DOHH2 (cell line): ENCODE measurements around the gene ADARB1.

Experiments used
- H3F3A ChIP-seq: fragments of 200-600 bp; sonication (generic), shearing (Covaris generic); 2 replicates; pipeline ENCODE4 v1.6.0; 2016; ENCODE audit warnings: antibody characterized with exemption, mild to moderate bottlenecking; ENCODE audit not compliant: control insufficient read depth, insufficient read depth
- H3K27ac ChIP-seq: fragments of 200-600 bp; sonication (generic); 2 replicates; pipeline ENCODE4 v1.5.1; 2014; ENCODE audit warnings: low read depth, mild to moderate bottlenecking, low read length, moderate library complexity
- H3K27me3 ChIP-seq: fragments of 200-600 bp; sonication (generic); 2 replicates; pipeline ENCODE4 v1.6.1; 2014; ENCODE audit warnings: mild to moderate bottlenecking, low read length, mixed read lengths; ENCODE audit not compliant: control insufficient read depth
- H3K36me3 ChIP-seq: fragments of 200-600 bp; sonication (generic); 2 replicates; pipeline ENCODE4 v1.6.1; 2014; ENCODE audit warnings: mild to moderate bottlenecking, low read length, moderate library complexity, mixed read lengths; ENCODE audit not compliant: control insufficient read depth
- H3K4me1 ChIP-seq: fragments of 200-600 bp; sonication (generic); 2 replicates; pipeline ENCODE4 v1.6.1; 2014; ENCODE audit warnings: mild to moderate bottlenecking, low read length, mixed read lengths; ENCODE audit not compliant: control insufficient read depth
- H3K4me2 ChIP-seq: fragments of 200-600 bp; sonication (generic); 2 replicates; pipeline ENCODE4 v1.6.0; 2014; ENCODE audit warnings: mild to moderate bottlenecking, low read length, moderate library complexity
- H3K4me3 ChIP-seq: fragments of 200-600 bp; sonication (generic); 2 replicates; pipeline ENCODE4 v1.5.1; 2014; ENCODE audit warnings: mild to moderate bottlenecking, low read length, mixed read lengths
- H3K79me2 ChIP-seq: fragments of 200-600 bp; sonication (generic); 2 replicates; pipeline ENCODE4 v1.6.1; 2014; ENCODE audit warnings: mild to moderate bottlenecking, low read length, mixed read lengths; ENCODE audit not compliant: control insufficient read depth
- H3K9me2 ChIP-seq: fragments of 200-600 bp; sonication (generic); replicated peaks from 2 replicates; pipeline ENCODE4 v1.6.1; 2014; ENCODE audit warnings: mild to moderate bottlenecking, low read length, mixed read lengths; ENCODE audit not compliant: control insufficient read depth
- H3K9me3 ChIP-seq: fragments of 200-600 bp; sonication (generic); 2 replicates; pipeline ENCODE4 v1.6.1; 2014; ENCODE audit warnings: antibody characterized with exemption, low read length, mixed read lengths; ENCODE audit not compliant: control insufficient read depth, insufficient read depth
- H4K20me1 ChIP-seq: fragments of 200-600 bp; sonication (generic); 2 replicates; pipeline ENCODE4 v1.6.0; 2014; ENCODE audit warnings: low read depth, mild to moderate bottlenecking, antibody characterized with exemption, low read length, moderate library complexity; ENCODE audit not compliant: control insufficient read depth, insufficient read depth
- CTCF ChIP-seq: fragments of 200-600 bp; sonication (generic); IDR thresholded peaks from one replicate; pipeline ENCODE4 v1.5.1; 2014; ENCODE audit warnings: antibody characterized with exemption, mild to moderate bottlenecking, low read depth, low read length; ENCODE audit not compliant: poor library complexity, severe bottlenecking
- EZH2phosphoT487 ChIP-seq: fragments of 200-600 bp; sonication (generic); IDR thresholded peaks from 2 replicates; pipeline ENCODE4 v1.6.1; 2017; ENCODE audit warnings: borderline replicate concordance, mild to moderate bottlenecking, antibody characterized with exemption, low read length, moderate library complexity, mixed read lengths

ADARB1 gene

GRCh38 chr21:45127937-45128336 lies 53.6 kb downstream of the ADARB1 start:
- no peak overlapping the region for H3K4me3 ChIP-seq
- H3K36me3 ChIP-seq = no peaks in the 10 kb centered on the region
- no peak overlapping the region for H3K4me2 ChIP-seq
- H4K20me1 ChIP-seq = 0 out of 2 replicates have a peak, but pooled peaks cover 2% of the 10 kb centered on the region
- TF ChIP-seq CTCF = no peak
- no peak for TF ChIP-seq EZH2phosphoT487
- no peaks in the 10 kb centered on the region for H3K9me3 ChIP-seq
- H3K4me1 ChIP-seq = peaks cover 22% of the 10 kb centered on the region
- H3F3A ChIP-seq = no peaks in the 10 kb centered on the region
- H3K27ac ChIP-seq = no peak overlapping the region
- peaks cover 88% of the 10 kb centered on the region for H3K27me3 ChIP-seq
- no peaks in the 10 kb centered on the region for H3K79me2 ChIP-seq
- H3K9me2 ChIP-seq = no peaks in the 10 kb centered on the region

DNA sequence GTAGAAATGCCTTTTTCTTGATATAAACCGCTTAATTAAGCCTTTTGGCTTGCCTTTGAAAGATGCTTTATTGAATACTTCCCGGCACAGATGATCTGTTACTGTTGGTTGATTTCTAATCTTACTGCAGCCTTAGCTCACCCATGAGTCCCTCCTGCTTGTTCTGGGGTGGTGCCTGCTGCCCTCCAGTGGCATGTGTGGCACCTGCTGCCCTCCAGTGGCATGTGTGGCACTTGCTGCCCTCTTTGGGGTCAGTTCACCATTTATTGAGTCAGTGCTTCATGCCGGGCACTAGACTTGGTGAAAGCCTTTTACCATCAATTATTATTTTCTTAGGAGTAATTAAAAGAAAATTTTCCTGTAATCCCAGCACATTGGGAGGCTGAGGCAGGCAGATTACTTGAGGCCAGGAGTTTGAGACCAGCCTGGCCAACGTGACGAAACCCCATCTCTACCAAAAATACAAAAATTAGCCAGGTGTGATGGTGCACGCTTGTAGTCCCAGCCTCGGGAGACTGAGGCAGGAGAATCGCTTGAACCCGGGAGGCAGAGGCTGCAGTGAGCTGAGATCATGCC lies 54.3 kb downstream of the ADARB1 start:
- H3K4me1 ChIP-seq = peaks cover 16% of the 10 kb centered on the region
- no peak overlapping the region for H3K4me2 ChIP-seq

DNA sequence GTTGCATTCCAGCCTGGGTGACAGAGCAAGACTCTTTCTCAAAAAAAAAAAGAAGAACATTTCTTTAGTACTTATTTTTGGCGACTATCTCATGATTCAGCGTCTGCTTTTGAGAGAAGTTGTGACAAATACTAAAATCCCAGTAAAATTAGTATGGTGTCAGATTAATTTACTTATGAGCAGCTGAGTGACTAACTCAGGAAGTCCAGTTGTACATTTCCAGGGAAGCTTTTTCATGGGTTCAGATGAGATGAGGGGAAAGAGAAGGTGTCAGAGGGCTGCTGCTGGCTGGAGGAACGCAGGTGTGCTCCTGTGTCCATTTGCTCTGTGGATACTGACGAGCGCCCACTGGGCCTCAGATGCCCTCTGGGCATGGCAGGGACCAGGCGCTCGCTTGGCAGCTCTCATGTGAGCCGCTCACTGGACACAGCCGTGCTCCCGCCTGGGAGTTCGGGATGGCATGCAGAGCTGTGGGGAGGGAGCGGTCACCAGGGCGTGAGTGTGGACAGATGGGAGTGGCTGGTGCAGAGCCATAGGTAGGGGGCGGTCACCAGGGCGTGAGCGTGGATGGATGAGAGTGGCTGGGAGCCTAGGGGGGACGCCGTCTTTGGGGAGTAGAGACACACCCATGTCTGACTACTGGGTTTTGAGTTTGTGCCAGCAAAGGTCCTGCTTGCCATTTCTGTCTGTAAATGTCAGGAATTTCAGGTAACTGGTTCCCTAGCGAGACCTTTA lies 55.0 kb downstream of the ADARB1 start:
- 0 out of 2 replicates have a peak, but pooled peaks cover 2% of the 10 kb centered on the region for H4K20me1 ChIP-seq
- H3K9me2 ChIP-seq = no peaks in the 10 kb centered on the region
- H3K79me2 ChIP-seq = no peaks in the 10 kb centered on the region
- TF ChIP-seq CTCF = no peak
- TF ChIP-seq EZH2phosphoT487 = no peak
- no peak overlapping the region for H3K4me3 ChIP-seq
- no peaks in the 10 kb centered on the region for H3K36me3 ChIP-seq
- no peak overlapping the region for H3K27ac ChIP-seq
- H3K4me1 ChIP-seq = peaks cover 10% of the 10 kb centered on the region
- no peaks in the 10 kb centered on the region for H3K9me3 ChIP-seq
- no peaks in the 10 kb centered on the region for H3F3A ChIP-seq
- peaks cover 79% of the 10 kb centered on the region for H3K27me3 ChIP-seq
- no peak overlapping the region for H3K4me2 ChIP-seq

More for the DNA sequence above, 54.3 kb downstream of the ADARB1 start:
- Histone ChIP-seq H3K9me3 (no peaks in the 10 kb centered on the region), H3F3A (no peaks in the 10 kb centered on the region), H3K4me3 (no peak overlapping the region), H3K79me2 (no peaks in the 10 kb centered on the region), H3K27ac (no peak overlapping the region), H4K20me1 (0 out of 2 replicates have a peak, but pooled peaks cover 2% of the 10 kb centered on the region), H3K36me3 (no peaks in the 10 kb centered on the region), H3K27me3 (peaks cover 86% of the 10 kb centered on the region), H3K9me2 (no peaks in the 10 kb centered on the region)
- peak; percentile 90 for TF ChIP-seq CTCF
- no peak for TF ChIP-seq EZH2phosphoT487
